GM21825 (cell line): Measurements from ENCODE around the gene MYOM3.
"Not testable (repeated sequence)": the region's sequence is repeated elsewhere in the genome, so short reads cannot be mapped to it uniquely, and the experiment has no call there.

Experiments used
- ATAC-seq: cut with Tn5 transposase; IDR thresholded peaks from one replicate; pipeline ENCODE4 v1.9.1; 2021; ENCODE audit warnings: mild to moderate bottlenecking, moderate library complexity; ENCODE audit not compliant: unreplicated experiment

Gene MYOM3

GRCh38 chr1:24045771-24046170 lies 66.2 kb downstream of the MYOM3 start:
- ATAC-seq = no peak

GRCh38 chr1:24044672-24045071 lies 67.3 kb downstream of the MYOM3 start:
- ATAC-seq = not testable (repeated sequence)

- ATAC-seq = no peak
Measured at GRCh38 chr1:24043345-24044032, 68.4 kb downstream of the MYOM3 start.

- ATAC-seq = no peak
Measured at GRCh38 chr1:24042315-24042714, 69.6 kb downstream of the MYOM3 start.

GRCh38 chr1:24036088-24036487 lies 75.8 kb downstream of the MYOM3 start:
- ATAC-seq = no peak

- ATAC-seq = no peak
Measured at GRCh38 chr1:24032981-24033380, 79.0 kb downstream of the MYOM3 start.

GRCh38 chr1:24030976-24031516 lies 80.9 kb downstream of the MYOM3 start:
- ATAC-seq = not testable (repeated sequence)

GRCh38 chr1:24027838-24028468 lies 84.0 kb downstream of the MYOM3 start:
- ATAC-seq = no peak

GRCh38 chr1:24022581-24023361 lies 89.2 kb downstream of the MYOM3 start:
- no peak for ATAC-seq

- ATAC-seq = no peak
Measured at GRCh38 chr1:24021403-24022266, 90.3 kb downstream of the MYOM3 start.

- no peak for ATAC-seq
Measured at GRCh38 chr1:24020470-24020869, 91.5 kb downstream of the MYOM3 start.

- no peak for ATAC-seq
Measured at GRCh38 chr1:24020025-24020424, 91.9 kb downstream of the MYOM3 start.

- ATAC-seq = no peak
Measured at GRCh38 chr1:24018611-24019580, 93.0 kb downstream of the MYOM3 start.

GRCh38 chr1:24015221-24016210 lies 96.4 kb downstream of the MYOM3 start:
- ATAC-seq = no peak

- ATAC-seq = not testable (repeated sequence)
Measured at GRCh38 chr1:24012878-24013277, 99.1 kb downstream of the MYOM3 start.

GRCh38 chr1:24010650-24011049 lies 101.3 kb downstream of the MYOM3 start:
- ATAC-seq = no peak

- no peak for ATAC-seq
Measured at GRCh38 chr1:24009406-24009805, 102.5 kb downstream of the MYOM3 start.

- ATAC-seq = not testable (repeated sequence)
Measured at GRCh38 chr1:24008574-24009184, 103.3 kb downstream of the MYOM3 start.
